ENCODE measurements around the gene GRIN2A.
A peak's percentile ranks its signal among the peaks of the same experiment; 100 is the strongest.

GRCh38 chr16:10031473-10031872 lies 150.8 kb downstream of the GRIN2A start:
- TF ChIP-seq, protein P1, sequence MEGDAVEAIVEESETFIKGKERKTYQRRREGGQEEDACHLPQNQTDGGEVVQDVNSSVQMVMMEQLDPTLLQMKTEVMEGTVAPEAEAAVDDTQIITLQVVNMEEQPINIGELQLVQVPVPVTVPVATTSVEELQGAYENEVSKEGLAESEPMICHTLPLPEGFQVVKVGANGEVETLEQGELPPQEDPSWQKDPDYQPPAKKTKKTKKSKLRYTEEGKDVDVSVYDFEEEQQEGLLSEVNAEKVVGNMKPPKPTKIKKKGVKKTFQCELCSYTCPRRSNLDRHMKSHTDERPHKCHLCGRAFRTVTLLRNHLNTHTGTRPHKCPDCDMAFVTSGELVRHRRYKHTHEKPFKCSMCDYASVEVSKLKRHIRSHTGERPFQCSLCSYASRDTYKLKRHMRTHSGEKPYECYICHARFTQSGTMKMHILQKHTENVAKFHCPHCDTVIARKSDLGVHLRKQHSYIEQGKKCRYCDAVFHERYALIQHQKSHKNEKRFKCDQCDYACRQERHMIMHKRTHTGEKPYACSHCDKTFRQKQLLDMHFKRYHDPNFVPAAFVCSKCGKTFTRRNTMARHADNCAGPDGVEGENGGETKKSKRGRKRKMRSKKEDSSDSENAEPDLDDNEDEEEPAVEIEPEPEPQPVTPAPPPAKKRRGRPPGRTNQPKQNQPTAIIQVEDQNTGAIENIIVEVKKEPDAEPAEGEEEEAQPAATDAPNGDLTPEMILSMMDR (IDR thresholded peaks at IDR 0.05) = peak in 1 of 3 donors; percentile 19
- no peak for TF ChIP-seq POLR2AphosphoS5 (IDR thresholded peaks at IDR 0.05)
